ENCODE measurements around the gene NDUFA6. TPM values are rescaled to one million over a fixed set of nuclear protein-coding genes. Genes with fewer than 3 reads are reported as not detected.

The NDUFA6 gene
- total and polyA plus RNA-seq, 10 of the 15 experiments (the other 5 are each of a cell fraction or from before 2014, with no cell fraction given), result 85.9 to 511 (median 128) TPM

GRCh38 chr22:42091455-42091782 lies 847 bp upstream of the NDUFA6 start:
- BruUV-seq (replicated peaks), result no TSS peak
- intact Hi-C loops (cut with micrococcal nuclease; ENCODE audit: unreplicated experiment), result loop anchor here (1.0 to 10.0 kb wide), 3 partner anchors 125 to 523 kb away; partner anchors contain the start of gene POLDIP3
- POLR2A ChIA-PET, result interaction anchor here (0.8 to 4.6 kb wide), 14 partner anchors 12 to 523 kb away, joined by 3 to 47 read pairs (median 3); partner anchors contain the start of genes NAGA, POLDIP3 and SMDT1

More at GRCh38 chr22:42091455-42091782, 847 bp upstream of the NDUFA6 start:
- H3K4me3 ChIP-seq, result peak overlapping the region; percentile 67
- no peaks in the 10 kb centered on the region for H3K27me3 ChIP-seq (replicated peaks in 1 of 2; ENCODE audit: control insufficient read depth in 2 of 2, insufficient read depth in 2 of 2, low read length in 1 of 2)
- no peak for ATAC-seq
- RAD21 ChIA-PET (ENCODE audit: unreplicated experiment), result interaction anchor here (0.6 to 5.6 kb wide), 22 partner anchors 12 to 395 kb away, joined by 3 to 32 read pairs (median 7); partner anchors contain the start of genes CENPM, NFAM1, SMDT1 and SMIM45
- no peak for TF ChIP-seq CHD1 (IDR thresholded peaks at IDR 0.05; ENCODE audit: low read depth, low read length)
- no peak for TF ChIP-seq PKNOX1 (IDR thresholded peaks at IDR 0.05)
- TF ChIP-seq, protein P1, sequence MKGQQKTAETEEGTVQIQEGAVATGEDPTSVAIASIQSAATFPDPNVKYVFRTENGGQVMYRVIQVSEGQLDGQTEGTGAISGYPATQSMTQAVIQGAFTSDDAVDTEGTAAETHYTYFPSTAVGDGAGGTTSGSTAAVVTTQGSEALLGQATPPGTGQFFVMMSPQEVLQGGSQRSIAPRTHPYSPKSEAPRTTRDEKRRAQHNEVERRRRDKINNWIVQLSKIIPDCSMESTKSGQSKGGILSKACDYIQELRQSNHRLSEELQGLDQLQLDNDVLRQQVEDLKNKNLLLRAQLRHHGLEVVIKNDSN (IDR thresholded peaks at IDR 0.05; ENCODE audit: borderline replicate concordance, extremely low read length, insufficient read depth, low read depth, low read length), result peak; percentile 11
- 0 out of 2 replicates have a peak, but pooled peaks have one; percentile 23 for TF ChIP-seq RCOR1 (conservative IDR thresholded peaks at IDR 0.05; ENCODE audit: low read depth, low read length)
- 7% methylated on average over 7 of the region's 7 CpGs for WGBS (ENCODE audit: insufficient coverage, insufficient replicate concordance, low lambda C conversion rate, missing lambda C conversion rate)
- peaks cover 23% of the 10 kb centered on the region for H3K79me2 ChIP-seq (ENCODE audit: control insufficient read depth, insufficient read depth, low read length)
- peak overlapping the region; percentile 88 for H2AFZ ChIP-seq (ENCODE audit: control insufficient read depth, low read depth, low read length)
- SMC1A ChIA-PET (ENCODE audit: uncharacterized antibody, unreplicated experiment), result interaction anchor here (1.0 to 4.3 kb wide), 19 partner anchors 9 to 382 kb away, joined by 3 to 29 read pairs (median 6); partner anchors contain the start of gene SMDT1
- H3K27ac ChIP-seq (ENCODE audit: control insufficient read depth, insufficient read depth), result peak overlapping the region; percentile 68
- no peak for FAIRE-seq
- H4K20me1 ChIP-seq (ENCODE audit: control insufficient read depth, insufficient read depth), result no peaks in the 10 kb centered on the region
- H3K9me3 ChIP-seq (replicated peaks; ENCODE audit: control insufficient read depth, insufficient read depth, low read length), result peaks cover 2% of the 10 kb centered on the region; the same call in 2 of the 3 replicates
- CTCF ChIA-PET, result interaction anchor here (0.7 to 4.0 kb wide), 32 partner anchors 8 to 382 kb away, joined by 3 to 36 read pairs (median 4); partner anchors contain the start of genes SMDT1 and SMIM45
- no peaks in the 10 kb centered on the region; a peak in 1 of 4 replicates for H3K36me3 ChIP-seq (ENCODE audit: control insufficient read depth in 2 of 2, insufficient read depth in 2 of 2, low read length in 1 of 2)
- H3K4me2 ChIP-seq (ENCODE audit: control insufficient read depth, insufficient read depth), result peak overlapping the region; percentile 96
- peak overlapping the region; percentile 79 for H3K9ac ChIP-seq (ENCODE audit: control insufficient read depth, insufficient read depth, low read length)
- H3K4me1 ChIP-seq (ENCODE audit: control insufficient read depth, insufficient read depth, low read length), result 0 out of 2 replicates have a peak, but pooled peaks cover 3% of the 10 kb centered on the region
- in situ Hi-C loops (cut with MboI), result no loop called here
- DNase-seq (ENCODE audit: low read depth, low spot score), result no peak

All from GM12878 (cell line).